GM18870 (cell line): ENCODE results near the gene NSL1.
A peak's percentile ranks its signal among the peaks of the same experiment; 100 is the strongest.
"Not testable (repeated sequence)": the region's sequence is repeated elsewhere in the genome, so short reads cannot be mapped to it uniquely, and the experiment has no call there.

Experiments used
- ATAC-seq: cut with Tn5 transposase; IDR thresholded peaks from one replicate; pipeline ENCODE4 v1.9.1; 2021; ENCODE audit warnings: moderate library complexity; ENCODE audit not compliant: unreplicated experiment

Gene NSL1

GRCh38 chr1:212783976-212784375, 7.6 kb downstream of the NSL1 start:
- no peak for ATAC-seq

DNA sequence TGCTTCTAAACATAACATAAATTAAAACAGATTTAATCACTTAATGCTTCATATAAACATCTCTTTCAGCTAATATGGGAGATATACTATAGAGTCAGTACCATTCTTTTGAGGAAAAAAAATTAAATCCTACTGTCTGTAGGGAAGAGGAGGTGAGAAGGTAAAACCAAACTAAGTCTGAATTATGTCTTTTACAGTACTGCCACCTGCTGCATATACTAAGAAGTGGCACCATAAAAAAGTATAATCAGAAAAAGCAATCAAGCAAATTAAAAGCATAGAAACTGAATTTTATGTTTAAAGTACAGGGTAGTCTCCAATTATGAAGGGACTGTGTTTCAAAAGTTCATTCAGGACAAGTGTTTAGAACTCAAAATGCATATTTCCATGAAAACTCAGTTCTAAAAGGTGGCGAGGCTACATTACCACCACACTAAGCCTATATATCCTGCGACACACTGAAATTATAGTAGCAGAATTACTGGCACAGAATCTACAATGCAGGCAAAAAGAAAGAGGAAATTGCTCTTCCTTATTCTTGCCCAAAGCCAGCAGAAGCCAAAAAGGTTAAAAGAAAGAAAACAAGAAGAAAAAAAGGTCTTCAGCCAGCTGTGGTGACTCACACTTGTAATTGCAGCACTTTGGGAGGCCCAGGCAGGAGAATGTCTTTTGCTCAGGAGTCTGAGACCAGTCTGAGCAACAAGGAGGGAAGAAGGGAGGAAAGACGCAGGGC, 9.0 kb downstream of the NSL1 start:
- ATAC-seq: no peak

DNA sequence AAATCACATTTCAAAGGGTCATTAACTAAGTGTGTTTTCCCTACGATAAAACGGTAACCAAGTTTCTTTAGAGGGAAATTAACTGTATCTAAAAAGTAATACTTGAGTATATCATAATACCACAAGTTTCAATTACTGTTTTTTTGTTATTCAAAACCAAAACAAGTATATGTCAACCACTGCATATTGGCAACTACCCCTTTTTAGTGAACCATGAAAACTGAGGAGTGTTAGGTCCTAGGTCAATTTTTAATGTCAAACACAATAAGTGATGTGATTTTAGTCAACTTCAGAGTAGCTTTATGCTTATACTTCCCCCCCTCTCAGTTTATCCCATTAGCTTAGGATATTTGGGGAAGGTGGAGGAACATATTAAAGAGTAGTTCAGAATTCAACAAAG, 10.4 kb downstream of the NSL1 start:
- ATAC-seq: no peak

- ATAC-seq: no peak
Measured at GRCh38 chr1:212780759-212781158, 10.8 kb downstream of the NSL1 start.

GRCh38 chr1:212779086-212779485, 12.5 kb downstream of the NSL1 start:
- ATAC-seq: not testable (repeated sequence)

DNA sequence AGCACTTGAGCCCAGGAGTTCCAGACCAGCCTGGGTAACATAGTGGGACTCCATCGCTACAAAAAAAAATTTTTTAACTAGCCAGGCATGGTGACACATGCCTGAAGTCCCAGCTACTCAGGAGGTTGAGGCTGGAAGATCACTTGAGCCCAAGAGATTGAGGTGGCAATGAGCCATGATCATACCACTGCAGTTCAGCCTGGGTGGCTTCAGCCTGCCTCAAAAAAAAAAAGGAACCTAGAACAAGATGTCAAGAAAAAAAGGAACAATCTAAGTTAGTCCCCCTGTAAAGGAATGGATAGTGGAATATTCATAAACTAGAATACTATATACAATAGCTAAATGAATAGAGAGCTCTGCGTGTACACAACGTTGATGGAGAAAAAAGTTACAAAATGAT, 14.4 kb downstream of the NSL1 start:
- no peak for ATAC-seq

DNA sequence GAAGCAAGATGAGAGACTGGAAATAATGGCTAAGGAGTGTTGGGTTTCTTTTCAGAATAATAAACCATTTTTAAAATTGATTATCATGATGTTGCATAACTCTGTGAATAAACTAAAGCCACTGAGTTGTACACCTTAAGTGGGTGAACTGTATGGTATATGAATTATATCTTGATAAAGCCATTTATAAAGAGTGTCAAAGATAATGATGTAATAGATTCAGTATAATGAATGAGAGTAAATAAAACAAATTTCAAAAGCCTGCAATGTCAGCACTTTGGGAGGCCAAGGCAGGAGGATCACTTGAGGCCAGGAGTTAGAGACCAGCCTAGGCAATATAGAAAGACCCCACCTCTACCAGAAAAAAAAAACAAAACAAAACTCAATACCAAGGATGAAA, 16.3 kb downstream of the NSL1 start:
- ATAC-seq: no peak

GRCh38 chr1:212774584-212774983, 17.0 kb downstream of the NSL1 start:
- ATAC-seq: no peak

DNA sequence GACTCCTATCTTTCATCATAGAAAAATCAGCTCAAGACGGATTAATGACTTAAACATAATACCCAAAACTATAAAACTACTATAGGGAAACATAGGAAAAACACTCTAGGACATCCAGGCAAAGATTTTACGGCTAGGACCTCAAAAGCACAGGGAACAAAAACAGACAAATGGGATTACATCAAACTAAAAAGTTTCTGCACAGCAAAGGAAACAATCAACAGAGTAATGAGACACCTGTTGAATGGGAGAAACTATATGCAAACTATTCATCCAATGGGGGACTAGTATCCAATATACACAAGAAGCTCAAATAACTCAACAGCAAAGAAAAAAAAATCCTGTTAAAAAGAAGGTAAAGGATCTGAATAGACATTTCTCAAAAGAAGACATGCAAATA, 18.6 kb downstream of the NSL1 start:
- ATAC-seq: no peak

- no peak for ATAC-seq
Measured at GRCh38 chr1:212771341-212771740, 20.2 kb downstream of the NSL1 start.

DNA sequence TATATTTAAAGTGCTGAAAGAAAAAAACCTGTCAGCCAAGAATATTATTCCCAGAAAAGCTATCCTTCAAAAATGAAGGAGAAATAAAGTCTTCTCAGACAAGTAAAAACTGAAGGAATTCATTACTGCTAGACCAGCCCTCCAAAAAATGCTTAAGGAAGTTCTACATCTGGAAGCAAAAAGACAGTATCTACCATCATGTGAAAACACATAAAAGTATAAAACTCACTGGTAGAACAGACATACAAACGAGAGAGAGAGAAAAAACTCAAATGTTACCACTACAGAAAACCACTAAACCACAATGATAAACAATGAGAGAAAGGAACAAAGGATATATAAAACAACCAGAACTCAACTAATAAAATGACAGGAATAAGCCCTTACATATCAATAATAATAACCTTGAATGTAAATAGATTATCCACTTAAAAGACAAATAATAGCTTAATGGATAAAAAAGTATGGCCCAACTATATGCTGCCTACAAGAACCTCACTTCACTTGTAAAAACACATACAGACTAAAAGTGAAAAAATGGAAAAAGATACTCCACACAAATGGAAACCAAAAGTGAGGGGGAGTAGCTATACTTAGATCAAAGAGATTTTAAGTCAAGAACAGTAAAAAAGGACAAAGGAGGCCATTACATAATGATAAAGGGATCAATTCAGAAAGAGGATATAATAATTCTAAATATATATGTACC, 22.0 kb downstream of the NSL1 start:
- ATAC-seq: peak; percentile 68

- ATAC-seq: not testable (repeated sequence)
Measured at GRCh38 chr1:212766825-212767224, 24.8 kb downstream of the NSL1 start.

DNA sequence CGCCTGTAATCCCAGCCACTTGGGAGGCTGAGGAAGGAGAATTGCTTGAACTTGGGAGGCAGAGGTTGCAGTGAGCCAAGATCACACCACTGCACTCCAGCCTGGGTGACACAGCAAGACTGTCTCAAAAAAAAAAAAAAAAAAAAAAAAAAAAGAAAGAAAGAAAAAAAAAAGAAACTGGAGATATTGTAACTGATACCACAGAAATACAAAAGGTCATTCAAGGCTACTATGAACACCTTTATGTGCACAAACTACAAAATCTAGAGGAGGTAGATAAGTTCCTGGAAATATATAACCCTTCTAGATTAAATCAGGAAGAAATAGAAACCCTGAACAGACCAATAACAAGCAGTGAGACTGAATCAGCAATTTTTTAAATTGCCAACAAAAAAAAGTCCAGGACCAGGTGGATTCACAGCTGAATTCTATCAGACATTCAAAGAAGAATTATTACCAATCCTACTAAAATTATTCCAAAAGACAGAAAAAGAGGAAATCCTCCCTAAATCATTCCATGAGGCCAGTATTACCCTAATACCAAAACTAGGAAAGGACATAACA, 26.8 kb downstream of the NSL1 start:
- not testable (repeated sequence) for ATAC-seq

DNA sequence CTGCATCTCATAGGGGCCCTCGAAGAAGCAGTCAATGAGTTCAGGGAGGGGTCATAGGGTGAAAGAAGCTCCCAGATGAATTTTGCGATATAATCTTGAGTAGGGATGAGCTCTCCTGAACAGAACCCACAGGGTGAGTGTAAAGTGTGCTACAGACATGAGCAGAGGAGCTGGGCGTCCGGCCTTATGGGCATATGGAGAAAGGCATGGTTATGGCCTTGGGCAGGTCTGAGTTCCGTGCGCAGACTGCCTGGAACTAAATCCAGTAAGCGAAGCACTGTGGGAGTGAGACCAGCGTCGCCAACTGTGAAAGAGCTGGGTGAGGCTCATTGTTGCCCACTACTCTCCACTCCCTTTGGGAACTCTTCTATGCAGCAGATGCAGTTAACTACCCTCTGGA, 28.7 kb downstream of the NSL1 start:
- ATAC-seq: no peak

- ATAC-seq: no peak
Measured at GRCh38 chr1:212762234-212762633, 29.3 kb downstream of the NSL1 start.

DNA sequence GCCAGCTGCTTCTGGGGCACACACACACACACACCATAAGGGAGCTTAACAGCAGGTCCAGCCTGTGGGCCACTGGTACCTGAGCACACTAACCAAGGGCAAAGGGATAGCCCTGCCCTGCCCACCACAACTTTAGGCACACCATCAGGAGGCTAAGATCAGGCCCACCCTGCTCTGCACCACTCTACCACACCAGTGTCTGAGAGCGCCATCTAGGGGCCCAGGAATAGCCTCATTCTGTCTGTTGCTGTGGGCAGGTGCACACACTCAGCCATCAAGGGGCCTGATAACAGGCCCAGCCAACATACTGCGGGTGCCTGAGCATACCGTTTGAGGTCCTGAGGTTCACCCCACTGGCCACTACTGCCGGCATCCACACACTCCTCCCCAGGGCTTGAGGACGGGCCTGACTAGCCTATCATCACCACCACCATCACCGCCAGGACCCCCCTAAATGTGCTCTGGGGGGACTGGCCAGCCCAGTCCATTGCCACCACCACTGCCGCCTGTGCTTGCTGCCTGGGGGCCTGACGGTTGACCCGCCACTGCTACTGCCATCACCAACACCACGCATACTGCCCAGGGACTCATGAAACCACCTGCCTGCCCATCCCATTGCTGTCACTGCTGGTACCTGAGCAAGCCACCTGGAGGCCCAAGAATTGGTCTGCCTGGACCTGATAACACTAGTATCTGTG, 31.3 kb downstream of the NSL1 start:
- no peak for ATAC-seq

- no peak for ATAC-seq
Measured at GRCh38 chr1:212759683-212760082, 31.9 kb downstream of the NSL1 start.

- no peak for ATAC-seq
Measured at GRCh38 chr1:212754680-212755079, 36.9 kb downstream of the NSL1 start.

GRCh38 chr1:212754193-212754592, 37.4 kb downstream of the NSL1 start:
- no peak for ATAC-seq

- no peak for ATAC-seq
Measured at GRCh38 chr1:212753749-212754148, 37.8 kb downstream of the NSL1 start.

DNA sequence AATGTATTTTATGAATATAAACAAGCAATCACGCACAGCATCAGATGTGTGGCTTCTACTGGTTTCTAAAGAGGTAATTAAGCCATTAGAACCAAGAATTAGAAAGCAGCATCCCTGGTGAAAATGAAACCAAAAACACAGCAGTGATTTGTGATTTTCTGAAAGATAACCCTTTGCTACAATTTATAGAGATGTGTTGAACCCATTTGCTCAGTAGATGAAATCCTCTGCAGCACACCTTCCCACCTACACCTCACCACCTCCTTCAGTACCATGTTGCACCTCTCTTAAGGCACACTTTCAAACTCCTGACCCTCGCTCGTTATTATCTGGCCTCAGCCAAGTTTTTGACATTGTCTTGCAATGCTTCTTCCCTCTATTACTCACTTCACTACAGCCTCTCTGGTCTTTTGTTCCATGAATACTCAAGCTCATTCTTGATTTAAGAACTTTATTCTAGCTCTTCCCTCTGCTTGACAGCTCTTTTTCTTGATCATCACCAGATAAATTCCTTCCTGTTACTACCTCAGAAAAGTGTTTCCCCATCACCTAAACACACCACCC, 38.6 kb downstream of the NSL1 start:
- ATAC-seq: peak; percentile 37
